AG04450 (cell line): ENCODE data around the gene LECT2. TPM values are rescaled to one million over a fixed set of nuclear protein-coding genes. Genes with fewer than 3 reads are reported as not detected.

Experiments used
- CTCF ChIA-PET: fragments of 300-600, 350-600 bp; formaldehyde crosslinking; extraction: SDS; loops from one replicate; lab custom pipeline; 2022; ENCODE audit warnings: antibody characterized with exemption, inconsistent platforms; lab: Charles Lee
- POLR2A ChIA-PET: fragments of 350-600 bp; formaldehyde crosslinking; extraction: SDS; loops from one replicate; lab custom pipeline; 2021; ENCODE audit warnings: antibody characterized with exemption, inconsistent platforms; lab: Yijun Ruan, JAX
- DNase-seq: peaks from one replicate; pipeline ENCODE4 v3.0.0-alpha.2; 2011; ENCODE audit warnings: low read depth, low spot score
- H3K27ac ChIP-seq: one replicate; pipeline ENCODE4 v1.5.1; 2012; ENCODE audit warnings: low read depth, low read length, control low read depth
- H3K27me3 ChIP-seq: one replicate; pipeline ENCODE4 v1.6.0; 2012; ENCODE audit warnings: low read length; ENCODE audit not compliant: control insufficient read depth, insufficient read depth
- H3K4me3 ChIP-seq: 2 replicates; pipeline ENCODE4 v1.5.1; 2011; ENCODE audit warnings: mild to moderate bottlenecking, low read depth, low read length, control low read depth
- H3K9me3 ChIP-seq: 2 replicates; pipeline ENCODE4 v1.5.1; 2012; ENCODE audit warnings: low read length; ENCODE audit not compliant: control insufficient read depth, insufficient read depth
- polyA plus RNA-seq: library from polyadenylated mRNA; depleted of rRNA; stranded (reverse); fragments of >200 nt; gene quantifications from 2 replicates; pipeline ENCODE4 v1.2.3, GENCODE V29; 2011
- TF ChIP-seq, protein P1 (sequence below): IDR thresholded peaks from 2 replicates; pipeline ENCODE4 v1.5.1; 2011; ENCODE audit warnings: low read depth, low read length, control low read depth, inconsistent platforms

Gene LECT2
- polyA plus RNA-seq, 1 experiment: not detected

DNA sequence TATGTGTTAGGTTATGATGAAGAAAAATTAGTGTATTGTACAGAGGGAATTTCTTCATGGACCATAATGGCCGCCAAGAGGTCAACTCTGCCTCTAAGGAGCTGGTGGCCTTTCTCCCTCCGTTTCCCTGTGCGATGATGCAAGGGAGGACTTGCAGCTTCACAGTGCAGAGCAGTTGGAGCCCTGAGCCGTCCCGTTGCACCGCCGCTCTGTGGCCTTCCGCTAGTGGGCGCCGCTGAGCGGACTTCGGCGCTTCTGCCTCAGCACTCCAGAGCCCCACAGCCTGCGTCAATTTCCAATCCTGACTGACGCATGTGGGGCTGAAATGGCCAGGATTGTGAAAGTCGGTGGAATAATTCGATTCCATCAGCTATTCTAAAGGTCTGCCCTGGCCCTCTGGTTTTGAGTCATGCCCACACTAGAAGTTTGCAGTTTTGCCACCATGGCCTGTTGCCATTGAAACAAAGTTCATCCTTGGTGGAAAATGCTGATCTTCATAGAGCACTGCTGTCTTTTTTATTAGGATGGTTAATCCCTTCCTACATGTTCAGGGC lies 22.7 kb upstream of the LECT2 start:
- Histone ChIP-seq H3K9me3 (peaks cover 4% of the 10 kb centered on the region; the same call in 1 of the 2 replicates), H3K27me3 (no peaks in the 10 kb centered on the region), H3K27ac (no peak overlapping the region), H3K4me3 (no peak overlapping the region)
- DNase-seq: no peak
- TF ChIP-seq, protein P1, sequence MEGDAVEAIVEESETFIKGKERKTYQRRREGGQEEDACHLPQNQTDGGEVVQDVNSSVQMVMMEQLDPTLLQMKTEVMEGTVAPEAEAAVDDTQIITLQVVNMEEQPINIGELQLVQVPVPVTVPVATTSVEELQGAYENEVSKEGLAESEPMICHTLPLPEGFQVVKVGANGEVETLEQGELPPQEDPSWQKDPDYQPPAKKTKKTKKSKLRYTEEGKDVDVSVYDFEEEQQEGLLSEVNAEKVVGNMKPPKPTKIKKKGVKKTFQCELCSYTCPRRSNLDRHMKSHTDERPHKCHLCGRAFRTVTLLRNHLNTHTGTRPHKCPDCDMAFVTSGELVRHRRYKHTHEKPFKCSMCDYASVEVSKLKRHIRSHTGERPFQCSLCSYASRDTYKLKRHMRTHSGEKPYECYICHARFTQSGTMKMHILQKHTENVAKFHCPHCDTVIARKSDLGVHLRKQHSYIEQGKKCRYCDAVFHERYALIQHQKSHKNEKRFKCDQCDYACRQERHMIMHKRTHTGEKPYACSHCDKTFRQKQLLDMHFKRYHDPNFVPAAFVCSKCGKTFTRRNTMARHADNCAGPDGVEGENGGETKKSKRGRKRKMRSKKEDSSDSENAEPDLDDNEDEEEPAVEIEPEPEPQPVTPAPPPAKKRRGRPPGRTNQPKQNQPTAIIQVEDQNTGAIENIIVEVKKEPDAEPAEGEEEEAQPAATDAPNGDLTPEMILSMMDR: peak; percentile 43
- ChIA-PET POLR2A (no interaction called here), CTCF (interaction anchor here (0.6 to 2.1 kb wide), 7 partner anchors 16 to 104 kb away, joined by 3 to 8 read pairs (median 3); no protein-coding TSS in a partner anchor)

DNA sequence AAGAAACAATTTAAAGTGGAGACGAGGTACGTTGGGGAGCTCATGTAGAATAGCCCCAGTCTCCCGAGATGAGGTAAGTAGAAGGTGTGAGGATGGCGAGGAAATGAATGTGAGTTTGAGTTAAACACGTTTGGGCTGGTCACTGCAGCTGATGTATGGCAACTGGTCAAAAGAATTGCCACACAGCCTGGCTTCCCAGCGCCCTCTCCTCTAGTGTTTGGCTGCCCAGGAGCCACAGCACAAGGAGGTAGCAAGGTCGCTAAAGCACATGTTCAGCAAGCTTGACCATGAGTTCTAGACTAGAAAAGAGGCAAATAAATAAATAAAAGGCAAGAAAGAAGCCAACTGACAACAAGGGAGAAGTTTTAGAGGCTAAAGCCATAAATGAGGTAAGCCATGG lies 21.4 kb upstream of the LECT2 start:
- POLR2A ChIA-PET: no interaction called here
- no peak overlapping the region for H3K27ac ChIP-seq
- DNase-seq: no peak
- TF ChIP-seq, protein P1: no peak
- H3K9me3 ChIP-seq: peaks cover 4% of the 10 kb centered on the region; the same call in 1 of the 2 replicates
- no peaks in the 10 kb centered on the region for H3K27me3 ChIP-seq
- CTCF ChIA-PET: no interaction called here
- no peak overlapping the region for H3K4me3 ChIP-seq

DNA sequence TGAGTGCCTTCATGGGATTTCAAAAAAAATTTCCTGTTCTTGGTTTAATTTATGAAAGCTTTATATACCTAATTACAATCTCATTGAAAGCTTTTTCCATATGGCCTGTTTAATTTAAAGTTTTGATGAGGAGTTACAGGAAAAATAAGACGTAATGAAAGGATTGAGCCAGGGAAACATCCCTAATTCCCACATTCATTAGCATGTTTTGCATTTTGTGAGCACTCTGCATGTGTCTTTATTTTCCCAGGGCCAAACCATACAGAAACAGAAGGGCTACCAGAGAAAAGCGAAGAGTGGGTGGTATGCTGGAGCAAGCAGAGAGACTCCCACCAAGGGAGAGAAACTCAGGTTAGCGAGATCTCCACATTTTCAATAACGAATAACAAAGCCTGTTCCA lies 20.3 kb upstream of the LECT2 start:
- Histone ChIP-seq H3K27me3 (no peaks in the 10 kb centered on the region), H3K27ac (no peak overlapping the region), H3K4me3 (no peak overlapping the region), H3K9me3 (peaks cover 4% of the 10 kb centered on the region; the same call in 1 of the 2 replicates)
- ChIA-PET POLR2A (no interaction called here), CTCF (interaction anchor here (1.3 kb wide), 2 partner anchors 9 to 30 kb away, joined by 3 read pairs; no protein-coding TSS in a partner anchor)
- TF ChIP-seq, protein P1: no peak
- no peak for DNase-seq

DNA sequence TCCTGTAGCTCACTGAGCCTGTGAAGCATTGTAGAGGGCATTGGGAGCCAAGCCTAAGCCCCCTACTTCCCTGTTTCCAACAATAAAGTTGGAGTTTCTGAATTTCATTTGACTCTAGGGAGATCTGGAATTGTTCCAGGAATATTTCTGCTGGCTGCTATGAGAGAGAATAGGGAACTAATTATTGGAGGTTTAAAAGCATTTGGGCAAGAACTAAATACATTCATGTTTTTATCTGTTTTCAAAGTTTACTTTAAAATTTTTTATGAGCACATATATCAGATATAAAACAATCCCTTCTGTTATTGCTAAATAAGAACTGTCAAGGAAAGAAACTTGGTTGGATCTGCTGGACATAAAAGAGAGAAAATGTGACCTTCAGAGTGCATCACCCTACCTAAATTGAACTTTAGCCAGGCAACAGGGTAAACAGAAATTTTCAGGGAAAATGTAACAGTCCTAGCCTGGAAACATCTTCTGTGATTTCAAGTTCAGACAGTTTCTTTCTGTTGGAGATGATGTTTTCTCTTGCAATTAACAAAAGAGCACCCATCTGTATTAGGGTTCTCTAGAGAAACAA lies 19.3 kb upstream of the LECT2 start:
- ChIA-PET CTCF (interaction anchor here (0.9 to 1.3 kb wide), 3 partner anchors 29 to 32 kb away, joined by 3 read pairs; no protein-coding TSS in a partner anchor), POLR2A (interaction anchor here (1.1 kb wide), 1 partner anchor 84 kb away, joined by 3 read pairs; no protein-coding TSS in a partner anchor)
- Histone ChIP-seq H3K4me3 (no peak overlapping the region), H3K9me3 (peaks cover 4% of the 10 kb centered on the region; the same call in 1 of the 2 replicates), H3K27ac (no peak overlapping the region), H3K27me3 (no peaks in the 10 kb centered on the region)
- TF ChIP-seq, protein P1: no peak
- no peak for DNase-seq
